Activated naive CD8-positive, alpha-beta T cell treated with anti-CD3 and anti-CD28 coated beads, Interleukin-2, amount 50 U/mL, for 24 hours (primary cell): ENCODE results near the gene SYS1.
A peak's percentile ranks its signal among the peaks of the same experiment; 100 is the strongest.

Experiments used
- ATAC-seq: fragments of 150-1000 bp; cut with Tn5 transposase; one replicate; pipeline ENCODE4 v1.10.0; 2021
- DNase-seq: peaks from one replicate; pipeline ENCODE4 v3.0.0; 2021
- H3K27ac Mint-ChIP-seq: one replicate; pipeline ENCODE4 v1.8.0; 2021; ENCODE audit warnings: mild to moderate bottlenecking, mixed read lengths
- H3K27me3 Mint-ChIP-seq: one replicate; pipeline ENCODE4 v1.8.0; 2021; ENCODE audit warnings: mixed read lengths
- H3K36me3 Mint-ChIP-seq: one replicate; pipeline ENCODE4 v1.8.0; 2021; ENCODE audit warnings: low read depth, mixed read lengths
- H3K4me1 Mint-ChIP-seq: one replicate; pipeline ENCODE4 v1.8.0; 2021; ENCODE audit warnings: mixed read lengths
- H3K4me3 Mint-ChIP-seq: one replicate; pipeline ENCODE4 v1.8.0; 2021; ENCODE audit warnings: mild to moderate bottlenecking, moderate library complexity, mixed read lengths
- H3K9me3 Mint-ChIP-seq: one replicate; pipeline ENCODE4 v1.8.0; 2021; ENCODE audit warnings: mixed read lengths

Gene SYS1

DNA sequence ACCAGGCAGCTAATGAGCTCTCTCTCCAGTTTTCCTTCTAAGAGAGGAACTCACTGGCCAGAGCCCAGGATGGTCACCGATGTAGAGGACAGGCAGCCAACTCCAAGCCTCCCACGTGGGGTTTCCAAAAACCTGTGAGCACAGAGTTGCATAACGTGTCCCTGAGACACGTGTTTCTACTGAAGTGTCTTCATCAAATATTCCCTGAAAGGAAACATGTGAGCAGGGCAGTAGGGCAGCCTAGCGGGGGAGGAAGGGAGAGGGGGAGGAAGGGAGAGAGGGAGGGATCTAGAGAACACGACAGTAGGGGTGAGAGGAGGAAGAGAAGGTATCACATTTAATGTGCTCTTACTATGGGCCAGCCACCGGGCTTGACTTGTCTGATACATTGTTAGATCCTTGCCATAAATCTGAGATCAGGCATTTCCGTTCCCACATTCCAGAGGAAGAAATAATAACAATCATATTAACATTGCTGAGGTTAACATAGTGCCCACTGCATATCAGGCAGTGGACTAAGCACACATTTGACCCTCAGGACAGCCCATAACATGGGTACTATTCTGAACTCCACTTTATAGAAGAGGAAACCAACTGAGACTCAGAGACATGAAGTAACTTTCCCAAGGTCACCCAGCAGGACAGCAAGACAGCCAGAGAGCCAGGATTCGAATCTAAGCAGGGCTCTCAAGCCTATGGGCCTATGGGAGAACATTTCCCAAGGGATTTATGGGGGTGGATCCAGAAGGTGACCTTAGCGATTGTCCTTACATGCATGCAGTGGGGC lies 4.5 kb upstream of the SYS1 start:
- ATAC-seq (no peak), DNase-seq (no peak)
- H3K9me3 Mint-ChIP-seq: no peaks in the 10 kb centered on the region
- peaks cover 84% of the 10 kb centered on the region for H3K4me1 Mint-ChIP-seq
- no peak overlapping the region for H3K4me3 Mint-ChIP-seq
- peaks cover 2% of the 10 kb centered on the region for H3K27me3 Mint-ChIP-seq
- H3K27ac Mint-ChIP-seq: no peak overlapping the region
- peaks cover 2% of the 10 kb centered on the region for H3K36me3 Mint-ChIP-seq

- no peak overlapping the region for H3K27ac Mint-ChIP-seq
Observed at GRCh38 chr20:45359069-45359405, 3.9 kb upstream of the SYS1 start.

GRCh38 chr20:45359406-45360148 lies 3.4 kb upstream of the SYS1 start:
- peaks cover 2% of the 10 kb centered on the region for H3K36me3 Mint-ChIP-seq
- DNase-seq (no peak), ATAC-seq (no peak)
- H3K9me3 Mint-ChIP-seq: no peaks in the 10 kb centered on the region
- H3K4me3 Mint-ChIP-seq: no peak overlapping the region
- peaks cover 82% of the 10 kb centered on the region for H3K4me1 Mint-ChIP-seq
- no peak overlapping the region for H3K27ac Mint-ChIP-seq
- peaks cover 2% of the 10 kb centered on the region for H3K27me3 Mint-ChIP-seq

More at GRCh38 chr20:45359069-45359405, 3.9 kb upstream of the SYS1 start:
- Mint-ChIP-seq H3K4me1 (peaks cover 84% of the 10 kb centered on the region), H3K27me3 (peaks cover 2% of the 10 kb centered on the region), H3K4me3 (no peak overlapping the region), H3K36me3 (peaks cover 2% of the 10 kb centered on the region), H3K9me3 (no peaks in the 10 kb centered on the region)
- ATAC-seq: no peak
- DNase-seq: no peak

GRCh38 chr20:45361793-45362192 lies 1.2 kb upstream of the SYS1 start:
- H3K4me3 Mint-ChIP-seq: peak overlapping the region; percentile 99
- peaks cover 7% of the 10 kb centered on the region for H3K36me3 Mint-ChIP-seq
- no peaks in the 10 kb centered on the region for H3K9me3 Mint-ChIP-seq
- H3K27me3 Mint-ChIP-seq: peaks cover 2% of the 10 kb centered on the region
- H3K27ac Mint-ChIP-seq: no peak overlapping the region
- no peak for DNase-seq
- no peak for ATAC-seq
- peaks cover 69% of the 10 kb centered on the region for H3K4me1 Mint-ChIP-seq

- H3K4me1 Mint-ChIP-seq: peaks cover 71% of the 10 kb centered on the region
- peak overlapping the region; percentile 98 for H3K27ac Mint-ChIP-seq
- peaks cover 24% of the 10 kb centered on the region for H3K36me3 Mint-ChIP-seq
- H3K9me3 Mint-ChIP-seq: no peaks in the 10 kb centered on the region
- DNase-seq (no peak), ATAC-seq (no peak)
- peaks cover 2% of the 10 kb centered on the region for H3K27me3 Mint-ChIP-seq
- peak overlapping the region; percentile 99 for H3K4me3 Mint-ChIP-seq
Observed at GRCh38 chr20:45363611-45364492, 896 bp downstream of the SYS1 start.

DNA sequence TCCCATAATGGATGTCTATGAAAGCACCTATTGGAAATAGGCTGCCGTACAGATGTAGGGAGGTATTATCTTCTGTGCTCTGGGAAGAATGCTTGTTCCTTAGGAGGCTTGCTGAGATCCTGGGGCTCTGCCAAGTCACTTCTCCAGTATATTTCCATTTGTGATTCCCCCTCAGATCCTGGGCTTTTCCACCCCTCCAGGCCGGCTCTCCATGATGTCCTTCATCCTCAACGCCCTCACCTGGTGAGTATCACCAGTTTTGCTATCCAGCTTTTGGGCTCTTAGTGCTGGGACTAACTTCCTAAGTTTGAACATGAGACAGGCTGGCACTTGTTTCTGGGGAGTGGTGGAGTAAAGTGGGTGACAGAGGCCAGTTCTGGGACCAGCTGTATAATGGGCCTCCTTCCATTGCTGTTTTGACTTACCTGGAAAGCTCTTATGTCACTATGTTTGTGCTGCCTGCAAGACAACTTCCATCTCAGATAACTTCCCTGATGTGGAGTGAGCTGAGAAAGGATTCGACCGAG lies 2.6 kb downstream of the SYS1 start:
- ATAC-seq (no peak), DNase-seq (no peak)
- peaks cover 26% of the 10 kb centered on the region for H3K36me3 Mint-ChIP-seq
- peaks cover 67% of the 10 kb centered on the region for H3K4me1 Mint-ChIP-seq
- no peak overlapping the region for H3K27ac Mint-ChIP-seq
- no peaks in the 10 kb centered on the region for H3K9me3 Mint-ChIP-seq
- H3K4me3 Mint-ChIP-seq: no peak overlapping the region
- H3K27me3 Mint-ChIP-seq: peaks cover 2% of the 10 kb centered on the region

GRCh38 chr20:45366192-45366591 lies 3.2 kb downstream of the SYS1 start:
- H3K4me3 Mint-ChIP-seq: no peak overlapping the region
- ATAC-seq: no peak
- no peak overlapping the region for H3K27ac Mint-ChIP-seq
- peaks cover 26% of the 10 kb centered on the region for H3K36me3 Mint-ChIP-seq
- H3K4me1 Mint-ChIP-seq: peaks cover 63% of the 10 kb centered on the region
- peaks cover 2% of the 10 kb centered on the region for H3K27me3 Mint-ChIP-seq
- no peaks in the 10 kb centered on the region for H3K9me3 Mint-ChIP-seq
- DNase-seq: no peak

DNA sequence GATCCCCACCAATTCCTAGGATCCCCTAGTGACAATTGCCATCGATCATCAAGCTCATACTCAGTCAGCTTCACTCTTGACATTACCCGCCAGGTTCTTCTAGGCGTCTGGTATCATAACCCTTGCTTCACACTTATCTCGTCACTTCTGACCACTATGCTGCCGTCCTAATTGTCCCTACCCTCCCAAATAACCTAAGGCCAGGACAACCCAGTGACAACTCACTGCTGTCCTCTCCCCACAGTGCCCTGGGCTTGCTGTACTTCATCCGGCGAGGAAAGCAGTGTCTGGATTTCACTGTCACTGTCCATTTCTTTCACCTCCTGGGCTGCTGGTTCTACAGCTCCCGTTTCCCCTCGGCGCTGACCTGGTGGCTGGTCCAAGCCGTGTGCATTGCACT lies 3.7 kb downstream of the SYS1 start:
- Mint-ChIP-seq H3K27ac (no peak overlapping the region), H3K27me3 (peaks cover 2% of the 10 kb centered on the region), H3K4me1 (peaks cover 61% of the 10 kb centered on the region), H3K4me3 (no peak overlapping the region), H3K36me3 (peaks cover 26% of the 10 kb centered on the region), H3K9me3 (no peaks in the 10 kb centered on the region)
- DNase-seq (no peak), ATAC-seq (no peak)

GRCh38 chr20:45367126-45367525 lies 4.2 kb downstream of the SYS1 start:
- H3K27ac Mint-ChIP-seq: no peak overlapping the region
- no peak overlapping the region for H3K4me3 Mint-ChIP-seq
- peaks cover 61% of the 10 kb centered on the region for H3K4me1 Mint-ChIP-seq
- no peak for DNase-seq
- peaks cover 2% of the 10 kb centered on the region for H3K27me3 Mint-ChIP-seq
- peaks cover 26% of the 10 kb centered on the region for H3K36me3 Mint-ChIP-seq
- H3K9me3 Mint-ChIP-seq: no peaks in the 10 kb centered on the region
- ATAC-seq: no peak

GRCh38 chr20:45368221-45368980 lies 5.4 kb downstream of the SYS1 start:
- H3K9me3 Mint-ChIP-seq: no peaks in the 10 kb centered on the region
- H3K4me3 Mint-ChIP-seq: peak overlapping the region; percentile 21
- peaks cover 24% of the 10 kb centered on the region for H3K36me3 Mint-ChIP-seq
- H3K27ac Mint-ChIP-seq: peak overlapping the region; percentile 80
- ATAC-seq: peak; percentile 60
- H3K4me1 Mint-ChIP-seq: peaks cover 59% of the 10 kb centered on the region
- DNase-seq: peak; percentile 32
- no peaks in the 10 kb centered on the region for H3K27me3 Mint-ChIP-seq

DNA sequence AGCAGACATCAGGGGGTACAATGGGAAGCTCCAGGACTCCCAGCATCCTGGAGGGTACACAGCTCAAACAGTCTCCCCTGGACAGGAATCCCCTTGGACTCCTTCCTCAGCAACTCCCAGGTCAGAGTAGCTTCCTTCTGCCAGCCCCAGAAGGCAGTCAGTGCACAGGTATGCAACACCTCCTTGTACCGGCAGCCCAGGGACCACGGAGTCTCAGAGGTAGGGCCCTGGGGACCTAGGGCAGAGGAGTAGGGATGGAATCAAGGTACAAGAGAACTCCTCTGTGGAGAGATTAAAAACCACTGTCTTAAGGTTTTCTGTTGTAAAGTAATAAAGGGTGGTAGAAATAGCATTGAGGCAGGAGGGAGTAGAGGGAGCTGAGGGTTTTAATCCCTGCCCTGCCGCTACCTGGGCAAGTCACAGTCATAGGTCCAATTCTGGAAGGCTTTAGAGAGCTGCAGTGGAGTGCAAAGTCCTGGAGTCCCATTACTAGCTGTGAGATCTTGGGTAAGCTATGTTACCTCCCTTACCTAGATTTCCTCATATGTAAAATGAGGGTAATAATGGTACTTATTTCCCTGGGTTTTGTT lies 7.7 kb downstream of the SYS1 start:
- no peaks in the 10 kb centered on the region for H3K27me3 Mint-ChIP-seq
- H3K36me3 Mint-ChIP-seq: peaks cover 26% of the 10 kb centered on the region
- no peak overlapping the region for H3K4me3 Mint-ChIP-seq
- H3K4me1 Mint-ChIP-seq: peaks cover 56% of the 10 kb centered on the region
- H3K27ac Mint-ChIP-seq: no peak overlapping the region
- H3K9me3 Mint-ChIP-seq: no peaks in the 10 kb centered on the region
- DNase-seq: no peak
- ATAC-seq: no peak

GRCh38 chr20:45372241-45372640 lies 9.3 kb downstream of the SYS1 start:
- peaks cover 16% of the 10 kb centered on the region for H3K36me3 Mint-ChIP-seq
- H3K4me1 Mint-ChIP-seq: peaks cover 46% of the 10 kb centered on the region
- no peak for DNase-seq
- H3K4me3 Mint-ChIP-seq: no peak overlapping the region
- no peak overlapping the region for H3K27ac Mint-ChIP-seq
- H3K27me3 Mint-ChIP-seq: no peaks in the 10 kb centered on the region
- H3K9me3 Mint-ChIP-seq: no peaks in the 10 kb centered on the region
- ATAC-seq: no peak

GRCh38 chr20:45372646-45373352 lies 9.8 kb downstream of the SYS1 start:
- Mint-ChIP-seq H3K4me1 (peaks cover 41% of the 10 kb centered on the region), H3K9me3 (no peaks in the 10 kb centered on the region), H3K27me3 (no peaks in the 10 kb centered on the region), H3K36me3 (peaks cover 13% of the 10 kb centered on the region), H3K4me3 (peak overlapping the region; percentile 85), H3K27ac (peak overlapping the region; percentile 90)
- ATAC-seq: no peak
- no peak for DNase-seq
